B cell (primary cell): ENCODE data around the gene PRKAG2. TPM values are rescaled to one million over a fixed set of nuclear protein-coding genes. Genes with fewer than 3 reads are reported as not detected.

Experiments
- ATAC-seq: fragments of 200-7000 bp; cut with Tn5 transposase; one replicate; pipeline ENCODE4 v1.10.0; 2021; ENCODE audit warnings: low read depth, mild to moderate bottlenecking, moderate number of reproducible peaks, moderate library complexity
- CTCF ChIA-PET: fragments of 350-600 bp; sonication (Branson Sonifier 250); formaldehyde crosslinking; loops from one replicate; lab custom pipeline; 2021; ENCODE audit warnings: antibody characterized with exemption, inconsistent platforms; lab: Charles Lee
- POLR2A ChIA-PET: fragments of 350-600 bp; sonication (Branson Sonifier 250); formaldehyde crosslinking; loops from one replicate; lab custom pipeline; 2021; ENCODE audit warnings: antibody characterized with exemption; lab: Charles Lee
- DNase-seq: peaks from one replicate; pipeline ENCODE4 v3.0.0; 2013
- H2AFZ ChIP-seq: 2 replicates; pipeline ENCODE4 v1.6.1; 2012; ENCODE audit warnings: mild to moderate bottlenecking, low read depth, low read length; ENCODE audit not compliant: insufficient read depth, poor library complexity, severe bottlenecking
- H3K27ac ChIP-seq, 2 donors: 1 replicate in 1 of 2; 2 replicates in 1 of 2; pipeline ENCODE4 v1.5.1; 2012 to 2013; ENCODE audit warnings: low read length in 2 of 2, mild to moderate bottlenecking in 2 of 2, moderate library complexity in 1 of 2
- H3K27me3 ChIP-seq, 4 experiments: fragments of 200-600 bp in 1 of 4; sonication (generic) in 1 of 4; replicated peaks in 1 of 4; 1 replicate in 2 of 4; 2 replicates in 2 of 4; pipeline versions ENCODE4 v1.6.1 to v1.7.0; 2013 to 2016; ENCODE audit warnings: low read length in 3 of 4, mild to moderate bottlenecking in 2 of 4, mixed read lengths in 1 of 4, moderate library complexity in 1 of 4; ENCODE audit not compliant: insufficient read depth in 4 of 4, control insufficient read depth in 3 of 4; ENCODE audit errors: control extremely low read depth in 1 of 4
- H3K36me3 ChIP-seq, 2 experiments: replicated peaks in 1 of 2; 1 replicate in 1 of 2; 2 replicates in 1 of 2; pipeline versions ENCODE4 v1.6.1 to v1.7.1; 2013; ENCODE audit warnings: low read length in 1 of 2; ENCODE audit not compliant: insufficient read depth in 2 of 2, control insufficient read depth in 1 of 2; ENCODE audit errors: control extremely low read depth in 1 of 2, extremely low read depth in 1 of 2
- H3K4me1 ChIP-seq, 2 donors: fragments of 200-600 bp in 1 of 2; sonication (generic) in 1 of 2; 1 replicate in 1 of 2; 2 replicates in 1 of 2; pipeline versions ENCODE4 v1.5.1 to v1.6.1; 2013 to 2017; ENCODE audit warnings: low read length in 2 of 2; ENCODE audit not compliant: control insufficient read depth in 2 of 2, insufficient read depth in 2 of 2
- H3K4me2 ChIP-seq: replicated peaks from 2 replicates; pipeline ENCODE3; 2012; ENCODE audit warnings: mild to moderate bottlenecking, low read depth, low read length; ENCODE audit not compliant: poor library complexity, severe bottlenecking
- H3K4me3 ChIP-seq, 5 experiments: fragments of 200-600 bp in 1 of 5; sonication (generic) in 1 of 5; 1 replicate in 3 of 5; 2 replicates in 2 of 5; pipeline versions ENCODE4 v1.5.1 to v1.7.0; 2011 to 2016; ENCODE audit warnings: low read length in 4 of 5, mild to moderate bottlenecking in 4 of 5, low read depth in 2 of 5, control low read depth in 1 of 5, moderate library complexity in 1 of 5; ENCODE audit not compliant: insufficient read depth in 1 of 5; ENCODE audit errors: control extremely low read depth in 1 of 5, extremely low read depth in 1 of 5
- H3K79me2 ChIP-seq: fragments of 200-600 bp; sonication (generic); one replicate; pipeline ENCODE4 v1.6.0; 2016; ENCODE audit warnings: low read length; ENCODE audit not compliant: control insufficient read depth, insufficient read depth
- H3K9ac ChIP-seq: fragments of 200-600 bp; sonication (generic); 2 replicates; pipeline ENCODE4 v1.6.1; 2017; ENCODE audit warnings: mild to moderate bottlenecking, low read length, moderate library complexity
- H3K9me3 ChIP-seq, 3 donors: one replicate each; pipeline versions ENCODE4 v1.6.1 to v1.7.1; 2013; ENCODE audit warnings: low read length in 2 of 3; ENCODE audit not compliant: control insufficient read depth in 2 of 3, insufficient read depth in 1 of 3; ENCODE audit errors: control extremely low read depth in 1 of 3
- H4K20me1 ChIP-seq: 2 replicates; pipeline ENCODE4 v1.6.0; 2012; ENCODE audit warnings: mild to moderate bottlenecking, low read length; ENCODE audit not compliant: insufficient read depth, control insufficient read depth, poor library complexity, severe bottlenecking
- H3K27ac Mint-ChIP-seq: one replicate; pipeline ENCODE4 v1.8.0; 2021; ENCODE audit warnings: mixed read lengths
- H3K27me3 Mint-ChIP-seq: one replicate; pipeline ENCODE4 v1.8.0; 2021; ENCODE audit warnings: mixed read lengths
- H3K4me1 Mint-ChIP-seq: one replicate; pipeline ENCODE4 v1.8.0; 2021; ENCODE audit warnings: mixed read lengths
- H3K4me3 Mint-ChIP-seq: one replicate; pipeline ENCODE4 v1.8.0; 2021; ENCODE audit warnings: mixed read lengths
- H3K9me3 Mint-ChIP-seq: one replicate; pipeline ENCODE4 v1.8.0; 2022; ENCODE audit warnings: mixed read lengths; ENCODE audit not compliant: insufficient read depth
- CTCF ChIP-seq: fragments of 200-600 bp; IDR thresholded peaks from one replicate; pipeline ENCODE4 v1.8.0; 2022; ENCODE audit warnings: antibody characterized with exemption, mild to moderate bottlenecking
- EZH2 ChIP-seq: IDR thresholded peaks from 2 replicates; pipeline ENCODE4 v1.6.1; 2012; ENCODE audit warnings: borderline replicate concordance, low read depth, mild to moderate bottlenecking, moderate library complexity, low read length; ENCODE audit not compliant: insufficient read depth, poor library complexity, severe bottlenecking
- WGBS: methylation state at CpG from one replicate; pipeline ENCODE4 v1.1.5; 2013; ENCODE audit warnings: missing lambda C conversion rate; ENCODE audit not compliant: insufficient coverage; 5-methylcytosine and 5-hydroxymethylcytosine counted together
- intact Hi-C: fragments of 100-400 bp; cut with micrococcal nuclease; formaldehyde crosslinking; loops from one replicate; pipeline ENCODE4 v1.10.0; 2022
- polyA plus RNA-seq: library from polyadenylated mRNA; depleted of rRNA; stranded (reverse); fragments of >200 nt; gene quantifications from 2 replicates; pipeline ENCODE4 v1.2.3, GENCODE V29; 2012
- total RNA-seq, 2 donors: library from RNA; stranded (reverse); fragments of 120-200 nt in 1 of 2; gene quantifications; 1 replicate in 1 of 2; 2 replicates in 1 of 2; pipeline versions ENCODE4 v1.2.3 to v1.2.4, GENCODE V29; 2013 to 2022

Gene PRKAG2
- total and polyA plus RNA-seq, 2 donors (not counting 1 experiment from before 2014, with no cell fraction given), result 22.1 to 56.3 TPM

GRCh38 chr7:151818674-151819519 is 58.0 kb downstream of the PRKAG2 start:
- H3K9me3 Mint-ChIP-seq, result no peaks in the 10 kb centered on the region
- no peak overlapping the region for H3K9ac ChIP-seq
- H3K9me3 ChIP-seq, result no peaks in the 10 kb centered on the region
- CTCF ChIA-PET, result interaction anchor here (0.8 to 1.4 kb wide), 3 partner anchors 19 to 109 kb away, joined by 3 read pairs; no protein-coding TSS in a partner anchor
- no peak overlapping the region for H3K27ac ChIP-seq
- no peak overlapping the region for H3K4me2 ChIP-seq
- no peaks in the 10 kb centered on the region for H3K27me3 Mint-ChIP-seq
- ATAC-seq (no peak), DNase-seq (no peak)
- no peak overlapping the region for H3K4me3 Mint-ChIP-seq
- peaks cover 96% of the 10 kb centered on the region for H4K20me1 ChIP-seq
- H3K4me1 ChIP-seq, result peaks cover 0 to 7% of the 10 kb centered on the region in 2 donors
- WGBS, result 83% methylated on average over 16 of the region's 18 CpGs
- no peak overlapping the region for H3K4me3 ChIP-seq
- no peaks in the 10 kb centered on the region for H3K27me3 ChIP-seq
- no peak for TF ChIP-seq EZH2
- TF ChIP-seq CTCF, result no peak
- H3K36me3 ChIP-seq, result no peaks in the 10 kb centered on the region
- intact Hi-C loops, result no loop called here
- H3K4me1 Mint-ChIP-seq, result peaks cover 23% of the 10 kb centered on the region
- peaks cover 82% of the 10 kb centered on the region for H3K79me2 ChIP-seq
- no peak overlapping the region for H2AFZ ChIP-seq
- POLR2A ChIA-PET, result interaction anchor here (0.6 kb wide), 1 partner anchor 840 kb away, joined by 3 read pairs; no protein-coding TSS in a partner anchor
- no peak overlapping the region for H3K27ac Mint-ChIP-seq
